ENCODE results near the gene CTSA. TPM values are rescaled to one million over a fixed set of nuclear protein-coding genes. Genes with fewer than 3 reads are reported as not detected.
A peak's percentile ranks its signal among the peaks of the same experiment; 100 is the strongest.
"Not testable (repeated sequence)": the region's sequence is repeated elsewhere in the genome, so short reads cannot be mapped to it uniquely, and the experiment has no call there.

The CTSA gene
- total RNA-seq, 1 experiment from 2014 or later = 282 TPM

GRCh38 chr20:45867819-45868176 is 23.3 kb upstream of the CTSA start:
- H3K36me3 ChIP-seq (ENCODE audit: control insufficient read depth, insufficient read depth, low read length) = no peaks in the 10 kb centered on the region
- no peak overlapping the region for H3K27ac Mint-ChIP-seq (ENCODE audit: unreplicated experiment)
- intact Hi-C loops (cut with micrococcal nuclease; ENCODE audit: unreplicated experiment) = no loop called here
- peaks cover 6% of the 10 kb centered on the region for H3K36me3 Mint-ChIP-seq (ENCODE audit: insufficient read depth, unreplicated experiment)
- ChIA-PET CTCF (no interaction called here), POLR2A (interaction anchor here (0.6 kb wide), 1 partner anchor 67 kb away, joined by 12 read pairs; no protein-coding TSS in a partner anchor)
- H3K4me3 Mint-ChIP-seq (ENCODE audit: unreplicated experiment) = no peak overlapping the region
- no peaks in the 10 kb centered on the region for H3K9me3 Mint-ChIP-seq (ENCODE audit: unreplicated experiment)
- no peaks in the 10 kb centered on the region for H3K27me3 Mint-ChIP-seq (ENCODE audit: insufficient read depth, unreplicated experiment)
- H3K4me1 Mint-ChIP-seq (ENCODE audit: low read depth, unreplicated experiment) = peaks cover 18% of the 10 kb centered on the region
- TF ChIP-seq CTCF (IDR thresholded peaks at IDR 0.05; ENCODE audit: insufficient read depth in 1 of 2, low read depth in 1 of 2, low read length in 1 of 2, severe bottlenecking in 1 of 2, unreplicated experiment in 1 of 2) = no peak
- DNase-seq = no peak
- peaks cover 16% of the 10 kb centered on the region for H3K4me1 ChIP-seq
- no peak overlapping the region for H3K4me3 ChIP-seq (ENCODE audit: low read depth, low read length)
- no peaks in the 10 kb centered on the region for H3K9me3 ChIP-seq
- no TSS peak for BruUV-seq (replicated peaks)
- H3K27me3 ChIP-seq (replicated peaks; ENCODE audit: control insufficient read depth, insufficient read depth, low read length) = no peaks in the 10 kb centered on the region

GRCh38 chr20:45872626-45873025 is 18.5 kb upstream of the CTSA start:
- CTCF ChIA-PET = interaction anchor here (0.9 to 1.4 kb wide), 2 partner anchors 18 to 48 kb away, joined by 3 read pairs; no protein-coding TSS in a partner anchor
- POLR2A ChIA-PET = interaction anchor here (0.6 to 1.7 kb wide), 3 partner anchors 8 to 14 kb away, joined by 3 to 6 read pairs (median 3); no protein-coding TSS in a partner anchor
- Histone ChIP-seq H3K27me3 (replicated peaks; ENCODE audit: control insufficient read depth, insufficient read depth, low read length) (no peaks in the 10 kb centered on the region), H3K9me3 (no peaks in the 10 kb centered on the region), H3K4me3 (ENCODE audit: low read depth, low read length) (no peak overlapping the region), H3K4me1 (0 out of 2 replicates have a peak, but pooled peaks cover 4% of the 10 kb centered on the region), H3K36me3 (ENCODE audit: control insufficient read depth, insufficient read depth, low read length) (0 out of 2 replicates have a peak, but pooled peaks cover 1% of the 10 kb centered on the region)
- TF ChIP-seq CTCF (IDR thresholded peaks at IDR 0.05; ENCODE audit: insufficient read depth in 1 of 2, low read depth in 1 of 2, low read length in 1 of 2, severe bottlenecking in 1 of 2, unreplicated experiment in 1 of 2) = no peak
- no peak overlapping the region for H3K4me3 Mint-ChIP-seq (ENCODE audit: unreplicated experiment)
- intact Hi-C loops (cut with micrococcal nuclease; ENCODE audit: unreplicated experiment) = no loop called here
- H3K9me3 Mint-ChIP-seq (ENCODE audit: unreplicated experiment) = no peaks in the 10 kb centered on the region
- DNase-seq = peak in 1 of 2 experiments; percentile 44
- peaks cover 11% of the 10 kb centered on the region for H3K4me1 Mint-ChIP-seq (ENCODE audit: low read depth, unreplicated experiment)
- H3K27me3 Mint-ChIP-seq (ENCODE audit: insufficient read depth, unreplicated experiment) = no peaks in the 10 kb centered on the region
- no peak overlapping the region for H3K27ac Mint-ChIP-seq (ENCODE audit: unreplicated experiment)
- BruUV-seq (replicated peaks) = no TSS peak
- H3K36me3 Mint-ChIP-seq (ENCODE audit: insufficient read depth, unreplicated experiment) = no peaks in the 10 kb centered on the region

- no peak for TF ChIP-seq CTCF (IDR thresholded peaks at IDR 0.05; ENCODE audit: insufficient read depth in 1 of 2, low read depth in 1 of 2, low read length in 1 of 2, severe bottlenecking in 1 of 2, unreplicated experiment in 1 of 2)
- H3K27ac Mint-ChIP-seq (ENCODE audit: unreplicated experiment) = no peak overlapping the region
- POLR2A ChIA-PET = no interaction called here
- H3K36me3 Mint-ChIP-seq (ENCODE audit: insufficient read depth, unreplicated experiment) = peaks cover 4% of the 10 kb centered on the region
- no peaks in the 10 kb centered on the region for H3K27me3 ChIP-seq (replicated peaks; ENCODE audit: control insufficient read depth, insufficient read depth, low read length)
- CTCF ChIA-PET = no interaction called here
- no peak for DNase-seq
- no peaks in the 10 kb centered on the region for H3K9me3 Mint-ChIP-seq (ENCODE audit: unreplicated experiment)
- no peak overlapping the region for H3K4me3 Mint-ChIP-seq (ENCODE audit: unreplicated experiment)
- no peaks in the 10 kb centered on the region for H3K9me3 ChIP-seq
- H3K4me1 Mint-ChIP-seq (ENCODE audit: low read depth, unreplicated experiment) = peaks cover 6% of the 10 kb centered on the region
- H3K36me3 ChIP-seq (ENCODE audit: control insufficient read depth, insufficient read depth, low read length) = peaks cover 4% of the 10 kb centered on the region; the same call in 1 of the 2 replicates
- H3K4me1 ChIP-seq = no peaks in the 10 kb centered on the region
- no peak overlapping the region for H3K4me3 ChIP-seq (ENCODE audit: low read depth, low read length)
- BruUV-seq (replicated peaks) = no TSS peak
- no peaks in the 10 kb centered on the region for H3K27me3 Mint-ChIP-seq (ENCODE audit: insufficient read depth, unreplicated experiment)
- intact Hi-C loops (cut with micrococcal nuclease; ENCODE audit: unreplicated experiment) = no loop called here
These were observed 17.6 kb upstream of the CTSA start for GRCh38 chr20:45873409-45874103.

GRCh38 chr20:45874104-45874481 is 17.0 kb upstream of the CTSA start:
- H3K27ac Mint-ChIP-seq (ENCODE audit: unreplicated experiment); intact Hi-C loops (cut with micrococcal nuclease; ENCODE audit: unreplicated experiment); H3K36me3 ChIP-seq (ENCODE audit: control insufficient read depth, insufficient read depth, low read length); H3K4me1 Mint-ChIP-seq (ENCODE audit: low read depth, unreplicated experiment); H3K4me3 ChIP-seq (ENCODE audit: low read depth, low read length); CTCF ChIA-PET; H3K4me3 Mint-ChIP-seq (ENCODE audit: unreplicated experiment); H3K27me3 Mint-ChIP-seq (ENCODE audit: insufficient read depth, unreplicated experiment); H3K27me3 ChIP-seq (replicated peaks; ENCODE audit: control insufficient read depth, insufficient read depth, low read length); DNase-seq; H3K4me1 ChIP-seq; H3K9me3 ChIP-seq; H3K9me3 Mint-ChIP-seq (ENCODE audit: unreplicated experiment); POLR2A ChIA-PET; BruUV-seq (replicated peaks); H3K36me3 Mint-ChIP-seq (ENCODE audit: insufficient read depth, unreplicated experiment): not testable (repeated sequence)

All from Caco-2 (cell line).